CD4-positive, alpha-beta T cell treated with Interleukin-21 for 1 hour (primary cell): Measurements from ENCODE around the gene SLC22A6.

Source experiments
- DNase-seq: peaks from one replicate; pipeline ENCODE4 v3.0.0-alpha.2; 2020

SLC22A6 gene

DNA sequence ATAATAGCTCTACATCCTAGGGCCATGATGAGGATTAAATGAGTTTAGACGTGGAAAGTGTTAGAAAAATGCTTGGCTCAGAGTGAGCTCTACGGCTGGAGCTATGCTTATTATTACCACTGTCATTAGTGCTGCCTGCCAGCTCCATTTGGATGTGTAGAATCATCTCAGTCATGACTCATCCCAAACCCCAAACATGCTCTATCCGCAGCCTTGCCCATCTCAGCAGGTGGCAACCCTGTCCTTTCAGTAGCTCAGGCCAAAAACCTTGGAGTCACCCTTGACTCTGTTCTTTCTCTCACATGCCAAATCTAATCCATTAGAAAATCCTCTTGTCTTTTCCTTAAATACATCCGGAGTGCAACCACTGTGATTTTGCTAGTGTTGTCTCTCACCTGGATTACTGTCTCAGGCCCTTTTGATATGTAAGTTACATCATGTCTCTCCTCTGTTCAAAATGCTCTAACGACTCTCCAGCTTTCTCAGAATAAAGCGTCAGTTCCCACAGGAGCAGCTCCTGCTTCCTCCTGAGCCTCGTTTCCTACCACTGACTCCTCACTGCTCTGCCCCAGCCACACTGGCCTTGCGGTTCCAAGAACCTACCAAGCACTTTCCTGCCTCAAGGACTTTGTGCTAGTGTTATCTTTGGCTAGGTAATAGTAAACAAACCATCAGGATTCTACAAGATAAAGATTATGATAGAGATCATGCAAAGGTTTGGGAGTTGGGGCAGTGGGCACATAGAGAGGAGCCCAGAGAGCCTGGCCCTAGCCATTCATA, 53.1 kb downstream of the SLC22A6 start:
- DNase-seq, result no peak

DNA sequence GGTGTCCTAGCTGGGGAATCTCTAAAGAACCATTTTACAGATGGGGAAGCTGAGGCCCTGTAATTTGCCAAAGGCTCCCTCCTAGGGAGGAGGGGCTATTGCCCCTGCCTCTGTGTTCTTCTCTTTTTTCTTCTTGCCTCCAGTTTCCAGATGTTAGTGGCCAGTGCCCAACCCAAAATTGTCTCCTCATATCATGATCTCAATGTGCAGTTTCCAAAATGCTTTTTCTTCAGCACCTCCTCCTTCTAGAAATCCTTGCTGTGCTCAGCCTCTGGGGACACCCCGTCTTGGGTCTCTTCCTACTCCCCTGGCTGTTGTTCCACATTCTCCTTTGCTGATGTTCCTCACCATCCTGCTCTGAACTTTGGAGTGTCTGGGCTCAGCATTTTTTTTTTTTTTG, 54.1 kb downstream of the SLC22A6 start:
- no peak for DNase-seq

DNA sequence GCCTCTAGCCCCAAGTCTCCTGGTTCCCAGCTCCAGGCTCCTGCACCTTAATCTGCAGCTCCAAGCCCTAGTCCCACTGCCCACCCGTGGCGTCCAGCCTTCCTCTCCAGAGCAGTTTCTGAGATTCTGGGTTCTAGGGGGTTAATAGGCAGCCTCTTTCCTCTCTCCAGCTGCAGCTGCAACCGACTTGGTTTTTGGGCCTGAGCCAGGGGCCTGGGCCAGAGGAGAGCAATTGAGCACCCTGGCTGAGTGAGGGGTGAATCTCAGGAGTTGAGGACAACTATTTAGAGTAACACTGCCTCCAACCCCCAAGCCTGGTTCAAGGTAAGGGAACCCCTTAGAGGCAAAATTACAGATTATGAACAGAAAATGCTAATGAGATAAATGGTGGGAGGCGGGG, 54.6 kb downstream of the SLC22A6 start:
- no peak for DNase-seq

DNA sequence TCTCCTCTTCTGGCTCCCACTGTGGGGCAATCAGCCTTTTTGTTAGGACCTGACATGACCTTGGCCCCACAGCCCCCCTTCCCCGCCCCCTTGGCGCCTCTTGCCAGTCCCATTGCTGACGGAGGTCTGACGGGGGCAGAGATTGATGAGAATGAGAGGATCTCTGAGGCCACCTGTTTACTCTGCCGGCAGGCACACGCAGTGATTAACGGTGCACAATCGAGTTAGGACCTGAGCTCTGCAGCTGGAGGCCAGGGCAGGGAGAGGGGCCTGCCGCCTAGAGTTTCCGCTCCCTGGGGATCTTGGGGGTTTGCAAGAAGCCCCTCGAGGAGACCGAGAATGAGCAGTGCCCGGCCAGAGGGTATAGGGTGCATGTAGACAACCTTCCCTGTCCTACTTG, 56.8 kb downstream of the SLC22A6 start:
- no peak for DNase-seq

DNA sequence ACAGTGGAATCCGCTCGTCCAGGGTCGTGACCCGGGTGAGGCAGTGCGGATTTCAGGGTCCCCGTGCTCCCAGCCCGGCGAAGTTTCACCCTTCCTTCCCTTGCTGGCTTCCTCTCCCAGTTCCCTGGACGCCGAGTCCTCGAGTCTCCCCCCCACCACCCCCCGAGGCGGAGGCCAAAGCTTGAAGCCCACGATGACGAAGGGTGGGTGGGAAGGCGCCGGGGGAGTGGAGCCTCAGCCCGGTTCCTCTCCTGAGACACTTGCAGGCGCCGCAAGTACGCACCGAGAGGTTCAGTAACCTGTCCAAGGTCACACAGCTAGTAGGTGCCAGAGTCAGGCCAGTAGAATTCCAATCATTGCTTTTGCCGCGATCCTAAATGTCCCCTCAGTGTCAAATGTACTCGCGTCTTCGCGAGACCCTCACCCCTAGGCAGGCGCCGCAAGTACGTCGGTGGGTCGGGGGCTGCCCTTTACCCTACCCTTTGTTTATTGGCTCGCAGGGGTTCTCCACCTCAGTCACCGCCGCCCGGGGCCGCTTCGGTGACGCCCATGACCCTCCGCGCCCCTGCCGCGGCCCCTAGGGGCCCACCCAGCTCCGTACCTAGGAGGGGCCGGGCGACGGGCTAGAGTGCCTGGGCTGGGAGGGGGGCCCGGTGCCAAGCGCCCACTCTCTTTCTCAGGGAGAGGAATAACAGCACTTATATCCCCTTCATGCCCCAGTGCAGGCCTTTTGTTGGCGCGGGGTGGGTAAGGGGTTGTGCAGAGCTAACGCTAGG, 57.9 kb downstream of the SLC22A6 start:
- DNase-seq, result no peak
